CD14-positive monocyte (primary cell): ENCODE measurements around the gene VSTM2L. TPM values are rescaled to one million over a fixed set of nuclear protein-coding genes. Genes with fewer than 3 reads are reported as not detected.

ENCODE experiments used
- DNase-seq, 3 donors: peaks; one replicate each; pipeline ENCODE4 v3.0.0-alpha.2; 2011 to 2022
- H2AFZ ChIP-seq: 2 replicates; pipeline ENCODE4 v1.6.0; 2012; ENCODE audit warnings: mild to moderate bottlenecking, low read depth, low read length, inconsistent platforms; ENCODE audit not compliant: insufficient read depth, poor library complexity, severe bottlenecking
- H3K27ac ChIP-seq, 2 donors: 1 replicate in 1 of 2; 2 replicates in 1 of 2; pipeline ENCODE4 v1.5.1; 2012 to 2013; ENCODE audit warnings: low read length in 2 of 2, control low read depth in 1 of 2, inconsistent platforms in 1 of 2, low read depth in 1 of 2, mild to moderate bottlenecking in 1 of 2
- H3K27me3 ChIP-seq, 2 donors: one replicate each; pipeline versions ENCODE4 v1.6.0 to v1.6.1; 2011 to 2013; ENCODE audit warnings: low read length in 2 of 2; ENCODE audit not compliant: control insufficient read depth in 2 of 2, insufficient read depth in 2 of 2
- H3K36me3 ChIP-seq, 2 donors: replicated peaks in 1 of 2; 1 replicate in 1 of 2; 2 replicates in 1 of 2; pipeline versions ENCODE4 v1.5.1 to v1.6.1; 2012 to 2013; ENCODE audit warnings: low read length in 2 of 2, control low read depth in 1 of 2, inconsistent platforms in 1 of 2, mild to moderate bottlenecking in 1 of 2; ENCODE audit not compliant: insufficient read depth in 2 of 2, control insufficient read depth in 1 of 2
- H3K4me1 ChIP-seq, 2 donors: 1 replicate in 1 of 2; 2 replicates in 1 of 2; pipeline versions ENCODE4 v1.5.1 to v1.6.1; 2012 to 2013; ENCODE audit warnings: low read length in 2 of 2, control low read depth in 1 of 2, inconsistent platforms in 1 of 2, mild to moderate bottlenecking in 1 of 2, moderate library complexity in 1 of 2; ENCODE audit not compliant: insufficient read depth in 2 of 2, control insufficient read depth in 1 of 2
- H3K4me2 ChIP-seq: replicated peaks from 2 replicates; pipeline ENCODE3; 2012; ENCODE audit warnings: low read length, moderate library complexity, mild to moderate bottlenecking; ENCODE audit not compliant: poor library complexity, severe bottlenecking; ENCODE audit errors: extremely low read depth
- H3K4me3 ChIP-seq, 3 experiments: fragments of 200-600 bp in 1 of 3; sonication (generic) in 1 of 3; replicated peaks in 1 of 3; 1 replicate in 2 of 3; 2 replicates in 1 of 3; pipeline ENCODE4 v1.5.1; 2011 to 2013; ENCODE audit warnings: low read length in 3 of 3, mild to moderate bottlenecking in 3 of 3, control low read depth in 2 of 3, low read depth in 2 of 3, inconsistent platforms in 1 of 3, moderate library complexity in 1 of 3
- H3K79me2 ChIP-seq: 2 replicates; pipeline ENCODE4 v1.6.0; 2012; ENCODE audit warnings: mild to moderate bottlenecking, control low read depth, inconsistent platforms, low read length, moderate library complexity; ENCODE audit not compliant: insufficient read depth
- H3K9ac ChIP-seq: 2 replicates; pipeline ENCODE4 v1.6.0; 2017; ENCODE audit warnings: low read length, mild to moderate bottlenecking; ENCODE audit not compliant: insufficient read depth, poor library complexity, severe bottlenecking
- H3K9me3 ChIP-seq, 2 donors: replicated peaks in 1 of 2; 1 replicate in 1 of 2; 2 replicates in 1 of 2; pipeline versions ENCODE4 v1.5.1 to v1.6.1; 2012 to 2013; ENCODE audit warnings: low read length in 2 of 2, control low read depth in 1 of 2; ENCODE audit not compliant: control insufficient read depth in 1 of 2, insufficient read depth in 1 of 2
- H4K20me1 ChIP-seq: 2 replicates; pipeline ENCODE4 v1.6.0; 2012; ENCODE audit warnings: mild to moderate bottlenecking, low read length, control low read depth, moderate library complexity; ENCODE audit not compliant: insufficient read depth
- H3K27ac Mint-ChIP-seq, 7 donors: one replicate each; pipeline ENCODE4 v1.8.0; 2020; ENCODE audit warnings: mild to moderate bottlenecking in 7 of 7, mixed read lengths in 7 of 7, moderate library complexity in 6 of 7, inconsistent platforms in 2 of 7
- H3K27me3 Mint-ChIP-seq, 3 donors: one replicate each; pipeline ENCODE4 v1.8.0; 2021 to 2022; ENCODE audit warnings: low read depth in 3 of 3, mild to moderate bottlenecking in 3 of 3, mixed read lengths in 3 of 3, moderate library complexity in 3 of 3, inconsistent platforms in 1 of 3
- H3K36me3 Mint-ChIP-seq, 2 donors: one replicate each; pipeline ENCODE4 v1.8.0; 2020; ENCODE audit warnings: mixed read lengths in 2 of 2, inconsistent platforms in 1 of 2, mild to moderate bottlenecking in 1 of 2
- H3K4me1 Mint-ChIP-seq: one replicate; pipeline ENCODE4 v1.8.0; 2020; ENCODE audit warnings: mild to moderate bottlenecking, mixed read lengths
- H3K4me3 Mint-ChIP-seq, 2 donors: one replicate each; pipeline ENCODE4 v1.8.0; 2020; ENCODE audit warnings: mild to moderate bottlenecking in 2 of 2, mixed read lengths in 2 of 2, moderate library complexity in 1 of 2
- H3K9me3 Mint-ChIP-seq, 7 donors: one replicate each; pipeline ENCODE4 v1.8.0; 2020 to 2022; ENCODE audit warnings: mixed read lengths in 7 of 7, mild to moderate bottlenecking in 6 of 7, moderate library complexity in 6 of 7, inconsistent platforms in 2 of 7
- CTCF ChIP-seq: fragments of 200-600 bp; IDR thresholded peaks from one replicate; pipeline ENCODE4 v1.8.0; 2022; ENCODE audit warnings: antibody characterized with exemption, mild to moderate bottlenecking
- WGBS: methylation state at CpG from one replicate; pipeline ENCODE4 v1.1.5; 2013; ENCODE audit warnings: missing lambda C conversion rate; ENCODE audit not compliant: insufficient coverage; 5-methylcytosine and 5-hydroxymethylcytosine counted together
- intact Hi-C, 2 donors: fragments of 100-400 bp; cut with micrococcal nuclease; formaldehyde crosslinking; loops; one replicate each; pipeline versions ENCODE4 v1.15.0 to v1.15.1; 2023
- polyA plus RNA-seq, 3 donors: library from polyadenylated mRNA; depleted of rRNA in 1 of 3; unstranded in 2 of 3; stranded (reverse) in 1 of 3; fragments of 300-500 nt in 2 of 3; fragments of >200 nt in 1 of 3; fragmentation: Illumina TruSeq in 2 of 3; gene quantifications; 1 replicate in 2 of 3; 2 replicates in 1 of 3; pipeline ENCODE4 v1.2.3, GENCODE V29; 2012 to 2021

Gene VSTM2L
- polyA plus RNA-seq, 3 donors, result not detected

- Mint-ChIP-seq H3K9me3 (peaks cover 0 to 2% (median 0%) of the 10 kb centered on the region in 7 donors), H3K36me3 (no peaks in the 10 kb centered on the region), H3K4me1 (no peaks in the 10 kb centered on the region), H3K27ac (no peak overlapping the region), H3K4me3 (no peak overlapping the region), H3K27me3 (peaks cover 12 to 22% (median 13%) of the 10 kb centered on the region in 3 donors)
- H3K9me3 ChIP-seq, result no peaks in the 10 kb centered on the region
- H3K27ac ChIP-seq, result no peak overlapping the region
- no peaks in the 10 kb centered on the region for H3K36me3 ChIP-seq
- H3K27me3 ChIP-seq, result no peaks in the 10 kb centered on the region
- H3K4me2 ChIP-seq, result no peak overlapping the region
- WGBS, result 87% methylated on average over 10 of the region's 18 CpGs
- no peak overlapping the region for H3K4me3 ChIP-seq
- intact Hi-C loops, result no loop called here
- H3K79me2 ChIP-seq, result no peaks in the 10 kb centered on the region
- no peak overlapping the region for H2AFZ ChIP-seq
- TF ChIP-seq CTCF, result no peak
- no peak for DNase-seq
- H4K20me1 ChIP-seq, result no peaks in the 10 kb centered on the region
- no peaks in the 10 kb centered on the region for H3K4me1 ChIP-seq
- H3K9ac ChIP-seq, result no peak overlapping the region
These were observed 24.6 kb downstream of the VSTM2L start for GRCh38 chr20:37927410-37928095.

DNA sequence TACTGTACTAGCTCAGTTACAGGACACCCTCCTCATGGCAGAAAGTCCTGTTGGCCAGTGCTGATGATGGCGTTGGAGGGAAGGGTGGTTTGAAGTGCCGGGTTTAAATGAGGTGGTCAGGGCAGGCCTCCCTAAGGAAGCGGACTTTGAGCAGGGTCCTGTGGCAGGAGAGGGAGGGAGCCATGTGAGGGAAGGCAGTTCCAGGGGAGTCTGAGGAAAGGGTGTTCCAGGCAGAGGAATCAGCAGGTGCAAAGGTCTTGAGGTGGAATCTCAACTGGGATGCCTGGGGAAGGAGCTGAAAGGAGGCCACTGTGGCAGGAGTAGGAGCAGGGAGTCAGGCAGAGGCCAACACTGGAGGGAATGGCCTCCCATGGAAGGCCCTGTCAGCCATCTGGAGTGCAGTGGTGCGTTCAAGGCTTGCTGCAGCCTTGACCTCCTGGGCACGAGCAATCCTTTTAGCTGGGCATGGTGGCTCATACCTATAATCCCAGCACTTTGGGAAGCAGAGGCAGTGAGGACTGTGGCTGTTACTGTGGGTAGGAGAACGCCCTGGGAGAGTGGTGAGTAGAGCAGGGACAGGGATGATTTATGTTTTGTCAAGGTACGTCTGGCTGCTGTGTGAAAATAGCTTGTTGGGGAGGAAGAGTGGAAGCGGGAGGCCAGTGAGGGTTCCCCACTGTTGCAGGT is 26.2 kb downstream of the VSTM2L start:
- H3K9ac ChIP-seq, result no peak overlapping the region
- WGBS, result 68% methylated on average over 7 of the region's 8 CpGs
- H3K27me3 Mint-ChIP-seq, result peaks cover 13 to 15% (median 14%) of the 10 kb centered on the region in 3 donors

More for the DNA sequence above, 26.2 kb downstream of the VSTM2L start:
- intact Hi-C loops, result no loop called here
- Mint-ChIP-seq H3K9me3 (peaks cover 0 to 2% (median 0%) of the 10 kb centered on the region in 7 donors), H3K4me3 (no peak overlapping the region), H3K27ac (no peak overlapping the region), H3K4me1 (no peaks in the 10 kb centered on the region), H3K36me3 (no peaks in the 10 kb centered on the region)
- H4K20me1 ChIP-seq, result no peaks in the 10 kb centered on the region
- H3K36me3 ChIP-seq, result no peaks in the 10 kb centered on the region
- H3K79me2 ChIP-seq, result no peaks in the 10 kb centered on the region
- no peak overlapping the region for H3K4me2 ChIP-seq
- no peak for TF ChIP-seq CTCF
- H3K4me3 ChIP-seq, result no peak overlapping the region
- H2AFZ ChIP-seq, result no peak overlapping the region
- no peaks in the 10 kb centered on the region for H3K9me3 ChIP-seq
- H3K4me1 ChIP-seq, result no peaks in the 10 kb centered on the region
- H3K27ac ChIP-seq, result no peak overlapping the region
- no peaks in the 10 kb centered on the region for H3K27me3 ChIP-seq
- no peak for DNase-seq
